Astrocyte (in vitro differentiated cells and primary cell): Measurements from ENCODE around the gene IER2.

Experiments
- CTCF ChIP-seq: IDR thresholded peaks from 2 replicates; pipeline ENCODE4 v1.5.1; 2011; ENCODE audit warnings: low read depth, mild to moderate bottlenecking, inconsistent platforms, low read length, moderate library complexity; ENCODE audit not compliant: insufficient read depth
- EZH2 ChIP-seq: IDR thresholded peaks from 2 replicates; pipeline ENCODE4 v1.6.1; 2012; ENCODE audit warnings: mild to moderate bottlenecking, low read length, inconsistent platforms; ENCODE audit not compliant: insufficient read depth

GRCh38 chr19:13198634-13199033 is 48.4 kb downstream of the IER2 start:
- TF ChIP-seq CTCF (no peak), EZH2 (no peak)
